Kidney epithelial cell (primary cell): ENCODE results near the gene EHF. TPM values are rescaled to one million over a fixed set of nuclear protein-coding genes. Genes with fewer than 3 reads are reported as not detected.

Experiments
- DNase-seq: peaks from one replicate; pipeline ENCODE4 v3.0.0-alpha.2; 2010; ENCODE audit warnings: low read depth
- H3K27me3 ChIP-seq: 2 replicates; pipeline ENCODE4 v1.6.0; 2011; ENCODE audit warnings: low read length; ENCODE audit not compliant: control insufficient read depth, insufficient read depth
- H3K36me3 ChIP-seq: 2 replicates; pipeline ENCODE4 v1.5.1; 2011; ENCODE audit warnings: low read length; ENCODE audit not compliant: control insufficient read depth, insufficient read depth
- H3K4me3 ChIP-seq: 2 replicates; pipeline ENCODE4 v1.5.1; 2011; ENCODE audit warnings: low read depth, mild to moderate bottlenecking, control low read depth, low read length
- total RNA-seq: library from RNA; depleted of rRNA; stranded (reverse); fragments of >200 nt; gene quantifications from 2 replicates; pipeline ENCODE4 v1.2.3, GENCODE V29; 2015
- TF ChIP-seq, protein P1 (sequence below): IDR thresholded peaks from 2 replicates; pipeline ENCODE4 v1.5.1; 2011; ENCODE audit warnings: mild to moderate bottlenecking, moderate library complexity, low read length, control low read depth, inconsistent platforms; ENCODE audit not compliant: insufficient read depth, poor library complexity, severe bottlenecking

The EHF gene
- total RNA-seq, 1 donor from 2014 or later = 45.8 TPM

DNA sequence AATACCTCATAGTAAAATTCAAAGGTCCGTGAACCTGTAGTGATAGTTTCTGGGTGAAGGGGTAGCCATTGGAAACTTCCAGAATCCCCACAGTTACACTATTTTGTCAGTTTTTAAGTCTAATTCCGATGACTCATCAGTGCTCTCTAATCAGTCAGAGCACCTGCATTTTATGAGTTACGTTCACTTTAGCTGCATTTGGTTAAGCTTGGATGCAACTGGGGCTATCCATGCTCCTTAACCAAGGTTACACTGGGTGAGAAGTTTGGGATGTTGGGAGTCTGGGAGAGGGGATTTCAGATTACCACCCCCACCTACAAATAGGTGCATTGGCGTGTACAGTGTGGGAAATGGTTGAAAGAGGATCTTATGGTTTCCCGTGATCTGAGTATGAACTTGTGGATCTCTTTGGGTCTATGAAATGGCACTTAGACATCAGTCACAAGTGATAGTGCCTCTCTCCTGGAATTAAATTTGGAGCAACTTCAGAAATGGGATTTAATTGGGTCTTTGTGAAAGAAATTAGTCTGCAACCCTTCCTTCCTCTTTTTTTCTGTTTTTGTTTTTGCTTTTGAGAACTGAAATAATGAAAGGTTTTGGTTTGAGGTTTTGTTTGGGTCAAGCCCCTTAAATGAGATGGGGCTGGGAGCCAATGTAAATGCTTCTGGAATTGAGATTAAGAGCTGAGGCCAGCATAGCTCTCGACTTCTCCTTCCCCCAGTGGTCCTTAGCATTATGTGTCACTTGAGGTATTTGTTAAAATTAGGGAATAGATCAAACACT lies 31.5 kb downstream of the EHF start:
- TF ChIP-seq, protein P1, sequence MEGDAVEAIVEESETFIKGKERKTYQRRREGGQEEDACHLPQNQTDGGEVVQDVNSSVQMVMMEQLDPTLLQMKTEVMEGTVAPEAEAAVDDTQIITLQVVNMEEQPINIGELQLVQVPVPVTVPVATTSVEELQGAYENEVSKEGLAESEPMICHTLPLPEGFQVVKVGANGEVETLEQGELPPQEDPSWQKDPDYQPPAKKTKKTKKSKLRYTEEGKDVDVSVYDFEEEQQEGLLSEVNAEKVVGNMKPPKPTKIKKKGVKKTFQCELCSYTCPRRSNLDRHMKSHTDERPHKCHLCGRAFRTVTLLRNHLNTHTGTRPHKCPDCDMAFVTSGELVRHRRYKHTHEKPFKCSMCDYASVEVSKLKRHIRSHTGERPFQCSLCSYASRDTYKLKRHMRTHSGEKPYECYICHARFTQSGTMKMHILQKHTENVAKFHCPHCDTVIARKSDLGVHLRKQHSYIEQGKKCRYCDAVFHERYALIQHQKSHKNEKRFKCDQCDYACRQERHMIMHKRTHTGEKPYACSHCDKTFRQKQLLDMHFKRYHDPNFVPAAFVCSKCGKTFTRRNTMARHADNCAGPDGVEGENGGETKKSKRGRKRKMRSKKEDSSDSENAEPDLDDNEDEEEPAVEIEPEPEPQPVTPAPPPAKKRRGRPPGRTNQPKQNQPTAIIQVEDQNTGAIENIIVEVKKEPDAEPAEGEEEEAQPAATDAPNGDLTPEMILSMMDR = no peak
- no peaks in the 10 kb centered on the region for H3K36me3 ChIP-seq
- H3K4me3 ChIP-seq = no peak overlapping the region
- no peak for DNase-seq
- H3K27me3 ChIP-seq = no peaks in the 10 kb centered on the region

DNA sequence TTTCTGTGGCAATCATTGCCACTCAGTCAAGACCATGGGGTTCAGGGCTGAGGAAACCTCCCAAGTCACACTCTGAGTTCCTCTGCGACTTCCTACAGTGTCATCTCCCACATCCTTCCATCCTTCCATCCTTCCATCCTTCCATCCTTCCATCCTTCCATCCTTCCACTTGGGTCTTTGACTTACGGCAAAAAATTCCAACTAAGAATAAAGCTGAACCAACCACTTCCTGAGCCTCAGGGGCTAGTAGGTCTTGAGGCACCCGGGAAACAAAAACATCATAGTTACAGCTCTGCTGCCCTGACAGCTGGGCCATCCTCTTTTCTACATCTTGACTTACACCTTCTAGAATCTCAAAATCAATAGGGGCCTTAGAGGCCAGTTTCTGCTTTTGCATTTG lies 32.1 kb downstream of the EHF start:
- TF ChIP-seq, protein P1 = no peak
- no peak for DNase-seq
- no peaks in the 10 kb centered on the region for H3K36me3 ChIP-seq
- H3K4me3 ChIP-seq = no peak overlapping the region
- no peaks in the 10 kb centered on the region for H3K27me3 ChIP-seq

DNA sequence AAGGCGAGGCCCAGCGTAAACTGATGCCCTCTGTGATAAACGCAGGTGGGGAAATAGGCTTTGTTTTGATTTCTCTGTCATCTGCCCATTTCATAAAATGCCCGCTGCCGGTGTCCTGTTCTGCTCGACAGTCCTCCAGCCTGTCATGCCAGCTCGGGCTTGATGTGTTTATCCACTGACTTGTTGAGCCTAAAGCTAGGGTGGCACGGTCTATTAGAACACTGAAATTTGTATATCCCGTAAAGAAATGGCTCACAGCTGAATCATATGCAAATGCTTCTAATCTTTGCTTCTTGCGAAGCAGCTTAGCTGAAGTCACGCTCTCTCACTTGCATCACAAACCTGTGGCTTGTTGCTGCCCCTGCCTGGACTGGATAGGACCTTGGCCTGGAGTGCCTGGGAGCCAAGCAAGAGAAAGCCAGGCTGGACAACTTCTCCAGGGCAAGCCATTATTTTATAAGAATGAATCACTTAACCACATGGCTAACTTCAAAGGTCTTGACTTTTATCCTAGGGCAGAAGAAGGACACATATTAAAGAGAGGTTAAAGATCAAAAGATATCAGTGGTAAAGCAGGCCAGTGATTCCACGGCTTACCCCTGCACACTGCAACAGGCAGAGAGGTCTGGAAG lies 33.1 kb downstream of the EHF start:
- Histone ChIP-seq H3K36me3 (no peaks in the 10 kb centered on the region), H3K27me3 (no peaks in the 10 kb centered on the region), H3K4me3 (no peak overlapping the region)
- DNase-seq = peak; percentile 97
- TF ChIP-seq, protein P1 = peak; percentile 37

DNA sequence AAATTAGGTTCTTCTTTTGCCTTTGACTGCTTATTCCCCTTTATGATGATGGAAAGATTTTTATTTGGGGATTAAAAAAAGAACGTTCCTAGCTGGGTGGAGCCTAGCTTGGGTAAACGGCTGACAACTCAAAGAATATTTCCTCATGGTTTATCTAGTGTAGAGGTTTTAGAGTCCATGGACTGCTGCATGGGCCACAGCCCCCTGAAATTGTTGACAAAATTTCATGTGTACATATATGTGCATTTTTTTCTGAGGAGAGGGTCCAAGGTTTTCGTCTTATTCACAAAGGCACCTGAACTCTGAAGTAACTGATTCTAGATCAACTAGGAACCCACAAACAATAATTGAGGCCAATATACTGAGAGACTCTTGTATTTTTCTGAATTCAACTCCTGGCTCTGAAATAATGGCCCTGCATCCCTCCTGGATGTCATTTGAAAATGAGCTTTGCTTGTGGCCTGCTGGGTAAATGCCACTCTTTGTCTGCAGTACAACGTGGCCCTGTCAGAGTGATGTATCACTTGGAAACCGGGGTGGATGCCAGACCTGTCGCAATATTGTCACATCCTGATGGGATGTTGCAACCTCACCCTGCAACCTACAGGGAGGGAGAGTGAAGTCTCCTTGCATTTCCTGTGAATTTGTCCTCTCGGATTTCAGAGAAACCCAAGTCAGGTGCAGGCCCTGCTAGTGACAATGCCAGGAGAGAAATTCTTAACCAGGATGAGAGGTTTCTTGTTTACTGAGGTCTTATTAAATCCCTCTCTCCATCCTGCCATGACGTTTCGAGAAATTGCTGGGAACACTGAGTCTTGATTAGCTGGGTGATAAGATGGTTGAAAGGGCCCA lies 33.8 kb downstream of the EHF start:
- H3K27me3 ChIP-seq = no peaks in the 10 kb centered on the region
- TF ChIP-seq, protein P1 = no peak
- no peak overlapping the region for H3K4me3 ChIP-seq
- H3K36me3 ChIP-seq = no peaks in the 10 kb centered on the region
- DNase-seq = no peak

DNA sequence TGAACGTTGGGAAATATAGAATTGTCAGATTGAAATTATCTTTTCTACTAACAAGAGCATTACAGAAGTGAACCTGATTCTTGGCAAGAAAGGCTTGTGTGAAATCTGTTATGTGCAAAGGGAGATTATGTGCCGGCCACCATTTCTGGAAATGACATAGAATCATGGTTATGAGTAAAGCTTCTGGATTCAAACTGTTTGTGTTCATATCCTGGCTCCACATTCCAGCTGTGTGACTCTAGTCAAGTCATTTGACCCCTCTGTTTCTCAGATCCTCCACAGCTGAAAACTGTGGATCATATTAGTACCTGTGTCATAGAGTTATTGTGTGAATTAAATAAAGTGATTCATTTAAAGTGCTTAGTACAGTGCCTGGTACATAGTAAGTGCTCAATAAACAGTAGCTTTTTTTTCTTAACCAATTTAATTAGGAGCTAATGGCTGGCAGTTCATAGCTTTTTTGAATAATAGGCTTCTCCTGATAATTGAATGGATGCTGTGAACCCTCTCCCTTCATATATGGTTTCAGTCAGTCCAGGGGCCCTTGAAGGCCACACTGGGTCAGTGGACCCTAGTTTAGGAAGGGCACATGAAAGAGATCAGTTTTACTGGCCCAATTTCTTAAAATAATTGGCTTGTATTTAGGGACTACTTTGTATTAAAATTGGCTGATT lies 34.6 kb downstream of the EHF start:
- no peaks in the 10 kb centered on the region for H3K36me3 ChIP-seq
- H3K4me3 ChIP-seq = no peak overlapping the region
- H3K27me3 ChIP-seq = no peaks in the 10 kb centered on the region
- DNase-seq = no peak
- TF ChIP-seq, protein P1 = no peak
